ENCODE results near the gene STX16.

STX16 gene

DNA sequence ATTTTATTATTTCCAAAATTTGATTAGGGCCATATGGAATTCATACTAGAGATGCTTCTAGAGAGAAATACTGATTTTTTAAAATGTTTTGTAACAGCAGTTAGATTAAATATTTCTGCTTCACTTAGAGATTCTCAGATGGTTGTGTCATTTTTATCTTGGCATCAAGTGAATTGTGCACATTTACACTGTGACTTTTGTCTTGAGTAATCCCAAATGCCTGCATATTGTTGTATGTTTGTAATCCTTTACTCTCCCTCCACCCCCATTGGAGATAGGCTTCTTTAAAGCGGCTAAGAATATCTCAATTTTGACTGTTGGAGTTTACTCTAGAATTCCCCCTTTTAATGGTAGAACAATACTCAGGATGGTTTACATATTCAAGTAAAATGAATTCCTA lies 19.0 kb downstream of the STX16 start:
- DNase-seq (ENCODE audit: low read depth): peak; percentile 81
- TF ChIP-seq, protein P1, sequence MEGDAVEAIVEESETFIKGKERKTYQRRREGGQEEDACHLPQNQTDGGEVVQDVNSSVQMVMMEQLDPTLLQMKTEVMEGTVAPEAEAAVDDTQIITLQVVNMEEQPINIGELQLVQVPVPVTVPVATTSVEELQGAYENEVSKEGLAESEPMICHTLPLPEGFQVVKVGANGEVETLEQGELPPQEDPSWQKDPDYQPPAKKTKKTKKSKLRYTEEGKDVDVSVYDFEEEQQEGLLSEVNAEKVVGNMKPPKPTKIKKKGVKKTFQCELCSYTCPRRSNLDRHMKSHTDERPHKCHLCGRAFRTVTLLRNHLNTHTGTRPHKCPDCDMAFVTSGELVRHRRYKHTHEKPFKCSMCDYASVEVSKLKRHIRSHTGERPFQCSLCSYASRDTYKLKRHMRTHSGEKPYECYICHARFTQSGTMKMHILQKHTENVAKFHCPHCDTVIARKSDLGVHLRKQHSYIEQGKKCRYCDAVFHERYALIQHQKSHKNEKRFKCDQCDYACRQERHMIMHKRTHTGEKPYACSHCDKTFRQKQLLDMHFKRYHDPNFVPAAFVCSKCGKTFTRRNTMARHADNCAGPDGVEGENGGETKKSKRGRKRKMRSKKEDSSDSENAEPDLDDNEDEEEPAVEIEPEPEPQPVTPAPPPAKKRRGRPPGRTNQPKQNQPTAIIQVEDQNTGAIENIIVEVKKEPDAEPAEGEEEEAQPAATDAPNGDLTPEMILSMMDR (conservative IDR thresholded peaks at IDR 0.05; ENCODE audit: low read length): no peak
- no peak overlapping the region for H3K4me3 ChIP-seq (ENCODE audit: low read length)

DNA sequence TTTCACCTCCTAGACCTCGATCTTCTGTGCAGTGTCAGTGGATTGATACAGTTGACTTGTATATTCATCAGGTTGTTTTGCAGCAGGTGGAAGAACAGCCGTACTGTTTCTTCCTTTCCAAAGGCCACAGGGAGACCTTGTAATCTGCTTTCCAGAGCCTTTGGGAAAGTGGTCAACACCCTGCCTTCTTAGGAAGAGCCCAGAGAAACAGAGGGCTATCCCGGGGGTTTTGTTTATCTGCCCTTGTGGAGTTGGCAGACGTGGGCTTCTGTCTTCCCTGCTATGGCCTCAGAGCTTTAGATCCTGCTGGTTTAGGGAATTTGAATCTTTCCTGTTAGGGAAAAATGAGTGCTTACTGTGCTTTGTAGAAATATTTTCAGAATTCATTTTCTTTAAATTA lies 19.6 kb downstream of the STX16 start:
- H3K4me3 ChIP-seq (ENCODE audit: low read length): no peak overlapping the region
- TF ChIP-seq, protein P1 (conservative IDR thresholded peaks at IDR 0.05; ENCODE audit: low read length): no peak
- DNase-seq (ENCODE audit: low read depth): no peak

- no peak for DNase-seq (ENCODE audit: low read depth)
- TF ChIP-seq, protein P1 (conservative IDR thresholded peaks at IDR 0.05; ENCODE audit: low read length): no peak
- no peak overlapping the region for H3K4me3 ChIP-seq (ENCODE audit: low read length)
Measured at GRCh38 chr20:58673119-58673518, 22.0 kb downstream of the STX16 start.

DNA sequence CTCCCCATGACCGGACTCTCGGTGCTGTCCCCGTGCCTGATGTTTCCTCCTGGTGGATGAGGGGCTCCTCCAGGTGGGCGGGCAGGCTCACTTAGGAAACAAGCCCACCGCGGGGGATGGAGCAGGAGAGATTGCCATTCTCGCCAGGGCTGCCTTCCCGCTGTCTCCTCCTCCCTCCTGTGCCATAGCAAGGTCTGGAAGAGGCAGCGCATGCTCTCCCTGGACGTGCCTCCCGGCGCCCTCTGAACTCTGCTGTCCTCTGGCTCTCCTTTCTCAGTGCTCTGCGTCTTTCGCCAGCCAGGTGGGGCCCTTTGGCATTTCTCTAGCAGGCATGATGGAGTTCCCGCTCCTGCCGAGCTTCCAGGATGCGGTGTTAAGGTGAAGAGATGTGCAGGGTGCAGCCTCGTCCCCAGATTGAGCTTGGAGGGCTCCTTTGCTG lies 24.1 kb downstream of the STX16 start:
- DNase-seq (ENCODE audit: low read depth): no peak
- no peak overlapping the region for H3K4me3 ChIP-seq (ENCODE audit: low read length)
- TF ChIP-seq, protein P1 (conservative IDR thresholded peaks at IDR 0.05; ENCODE audit: low read length): no peak

GRCh38 chr20:58675641-58676040 lies 24.6 kb downstream of the STX16 start:
- H3K4me3 ChIP-seq (ENCODE audit: low read length): no peak overlapping the region
- DNase-seq (ENCODE audit: low read depth): no peak
- TF ChIP-seq, protein P1 (conservative IDR thresholded peaks at IDR 0.05; ENCODE audit: low read length): no peak

DNA sequence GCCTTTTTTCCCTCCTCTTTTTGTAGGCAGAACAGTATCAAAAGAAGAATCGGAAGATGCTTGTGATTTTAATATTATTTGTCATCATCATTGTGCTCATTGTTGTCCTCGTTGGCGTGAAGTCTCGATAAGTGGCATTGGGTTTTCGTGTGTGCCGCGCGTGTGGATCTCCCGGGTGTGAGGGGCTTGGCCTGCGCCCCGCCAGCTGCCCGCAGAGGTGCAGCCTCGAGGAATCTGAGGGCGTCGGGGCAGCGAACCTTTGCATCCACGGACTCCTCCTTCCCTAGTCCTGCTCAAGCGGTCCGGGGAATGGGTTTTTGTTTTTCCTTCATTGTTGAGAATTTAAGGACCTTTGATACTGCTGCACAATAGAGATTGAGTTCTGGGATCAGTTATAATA lies 25.1 kb downstream of the STX16 start:
- no peak for DNase-seq (ENCODE audit: low read depth)
- TF ChIP-seq, protein P1 (conservative IDR thresholded peaks at IDR 0.05; ENCODE audit: low read length): no peak
- H3K4me3 ChIP-seq (ENCODE audit: low read length): no peak overlapping the region

DNA sequence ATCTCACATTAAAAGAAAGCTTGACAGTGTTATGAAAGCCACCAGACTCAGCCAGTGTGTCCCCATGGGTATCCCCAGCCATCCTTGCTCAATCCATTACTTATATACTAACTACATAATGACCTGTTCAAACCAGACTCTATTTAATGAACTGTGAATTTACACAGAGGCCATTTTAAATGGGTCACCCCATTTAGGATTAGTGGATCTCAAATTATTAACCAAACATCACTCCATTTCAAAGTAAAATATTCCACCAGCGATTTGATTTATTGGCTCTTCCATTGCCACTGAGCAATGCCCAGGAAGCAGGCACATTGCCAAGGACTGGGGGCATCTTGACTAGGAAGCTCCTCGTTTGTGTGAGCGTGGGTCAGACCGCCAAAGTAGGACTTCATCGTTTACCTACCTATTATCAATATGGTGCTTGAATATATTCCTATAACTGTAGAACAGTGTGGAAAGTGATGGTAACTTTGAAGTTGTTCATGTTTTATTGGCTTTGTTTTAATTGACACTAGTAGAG lies 26.1 kb downstream of the STX16 start:
- TF ChIP-seq, protein P1 (conservative IDR thresholded peaks at IDR 0.05; ENCODE audit: low read length): no peak
- H3K4me3 ChIP-seq (ENCODE audit: low read length): no peak overlapping the region
- no peak for DNase-seq (ENCODE audit: low read depth)
